GM13977 (cell line): ENCODE data around the gene MKLN1.
A peak's percentile ranks its signal among the peaks of the same experiment; 100 is the strongest.

ENCODE experiments used
- DNase-seq: peaks from one replicate; pipeline ENCODE4 v3.0.0; 2012; ENCODE audit warnings: low spot score
- in situ Hi-C: fragments of 300-500 bp; cut with MboI; formaldehyde crosslinking; loops from one replicate; pipeline ENCODE4 v1.12.0; 2022; ENCODE audit warnings: low sequenced_read_pairs, low pct_unique_long_range_greater_than_20kb, mixed read lengths, inconsistent platforms; ENCODE audit not compliant: unreplicated experiment
- TF ChIP-seq, protein P1 (sequence below): IDR thresholded peaks from 2 replicates; pipeline ENCODE4 v1.5.1; 2012; ENCODE audit warnings: mild to moderate bottlenecking, control low read depth; ENCODE audit not compliant: insufficient read depth; ENCODE audit errors: extremely low read depth, missing control alignments

Gene MKLN1

DNA sequence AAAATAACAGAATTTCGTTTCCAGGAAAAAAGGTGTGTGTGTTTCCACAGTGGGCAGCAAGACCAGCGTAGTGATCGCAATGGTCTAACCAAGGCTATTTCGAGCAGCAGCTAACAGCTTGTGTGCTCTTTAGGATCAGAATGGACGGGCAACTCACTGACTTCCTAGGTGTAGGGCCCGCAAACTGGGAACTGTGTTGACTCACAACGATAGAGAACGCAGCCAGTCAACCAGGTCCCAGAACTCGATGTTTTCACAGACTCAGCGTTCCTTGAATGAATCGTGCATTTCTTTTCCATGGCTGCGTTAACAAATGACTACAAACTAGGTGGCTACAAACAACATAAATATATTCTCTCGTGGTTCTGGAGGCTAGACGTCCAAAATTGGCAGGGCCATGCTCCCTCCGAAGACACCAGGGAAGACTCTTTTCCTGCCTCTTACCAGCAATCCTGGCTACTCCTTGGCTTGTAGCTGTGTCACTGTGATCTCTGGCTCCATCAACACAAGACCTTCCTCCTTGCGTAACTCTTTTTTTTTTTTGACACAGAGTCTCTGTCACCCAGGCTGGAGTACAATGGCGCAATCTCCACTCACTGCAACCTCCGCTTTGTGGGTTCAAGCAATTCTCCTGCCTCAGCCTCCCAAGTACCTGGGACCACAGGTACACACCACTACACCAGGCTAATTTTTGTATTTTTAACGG, 189.7 kb downstream of the MKLN1 start:
- in situ Hi-C loops, result no loop called here
- no peak for DNase-seq
- TF ChIP-seq, protein P1, sequence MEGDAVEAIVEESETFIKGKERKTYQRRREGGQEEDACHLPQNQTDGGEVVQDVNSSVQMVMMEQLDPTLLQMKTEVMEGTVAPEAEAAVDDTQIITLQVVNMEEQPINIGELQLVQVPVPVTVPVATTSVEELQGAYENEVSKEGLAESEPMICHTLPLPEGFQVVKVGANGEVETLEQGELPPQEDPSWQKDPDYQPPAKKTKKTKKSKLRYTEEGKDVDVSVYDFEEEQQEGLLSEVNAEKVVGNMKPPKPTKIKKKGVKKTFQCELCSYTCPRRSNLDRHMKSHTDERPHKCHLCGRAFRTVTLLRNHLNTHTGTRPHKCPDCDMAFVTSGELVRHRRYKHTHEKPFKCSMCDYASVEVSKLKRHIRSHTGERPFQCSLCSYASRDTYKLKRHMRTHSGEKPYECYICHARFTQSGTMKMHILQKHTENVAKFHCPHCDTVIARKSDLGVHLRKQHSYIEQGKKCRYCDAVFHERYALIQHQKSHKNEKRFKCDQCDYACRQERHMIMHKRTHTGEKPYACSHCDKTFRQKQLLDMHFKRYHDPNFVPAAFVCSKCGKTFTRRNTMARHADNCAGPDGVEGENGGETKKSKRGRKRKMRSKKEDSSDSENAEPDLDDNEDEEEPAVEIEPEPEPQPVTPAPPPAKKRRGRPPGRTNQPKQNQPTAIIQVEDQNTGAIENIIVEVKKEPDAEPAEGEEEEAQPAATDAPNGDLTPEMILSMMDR, result no peak

DNA sequence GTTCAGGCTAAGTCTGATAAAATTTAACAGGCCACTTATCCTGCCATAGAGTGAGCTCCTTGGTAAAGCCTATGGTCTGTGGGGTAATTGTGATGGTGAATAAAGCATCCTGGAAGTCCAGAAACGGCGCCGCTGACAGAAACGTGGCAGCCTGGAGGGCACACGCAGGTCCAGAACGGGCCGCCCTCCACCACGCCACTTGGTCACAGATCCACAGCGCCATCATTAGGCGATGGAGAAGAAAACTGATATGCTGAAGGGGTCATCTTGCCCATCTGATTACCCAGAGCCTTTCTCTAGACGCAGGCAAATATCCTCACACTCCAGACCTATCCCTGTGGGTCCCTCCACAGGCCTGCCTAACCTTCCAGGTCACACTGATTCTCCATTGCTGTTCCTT, 190.9 kb downstream of the MKLN1 start:
- in situ Hi-C loops, result no loop called here
- TF ChIP-seq, protein P1, result no peak
- no peak for DNase-seq

DNA sequence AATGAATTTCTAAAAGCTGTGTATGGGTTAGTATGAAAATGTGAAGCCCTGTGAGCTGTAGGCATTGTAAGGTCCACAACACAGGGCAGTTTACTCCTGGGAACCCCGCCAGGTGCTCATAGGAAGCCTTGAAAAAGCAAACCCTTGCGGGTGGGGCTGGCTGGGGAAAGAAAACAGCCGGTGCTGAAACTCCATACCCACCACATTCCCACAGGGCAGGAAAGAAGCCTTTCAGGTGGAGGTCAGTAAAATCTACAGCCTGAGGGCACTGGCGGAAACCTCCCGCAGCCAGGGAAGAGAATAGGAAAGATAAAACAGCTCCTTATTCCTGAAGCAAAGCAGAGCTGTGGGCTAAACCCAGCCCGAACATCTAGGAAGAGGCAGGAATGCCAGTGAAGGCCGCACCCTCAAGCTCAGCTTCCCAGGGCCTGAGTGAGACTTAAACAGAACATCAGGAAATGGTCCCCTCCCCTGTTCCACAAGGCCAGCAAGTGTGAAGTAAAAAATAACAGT, 194.0 kb downstream of the MKLN1 start:
- TF ChIP-seq, protein P1, result no peak
- in situ Hi-C loops, result no loop called here
- DNase-seq, result no peak

DNA sequence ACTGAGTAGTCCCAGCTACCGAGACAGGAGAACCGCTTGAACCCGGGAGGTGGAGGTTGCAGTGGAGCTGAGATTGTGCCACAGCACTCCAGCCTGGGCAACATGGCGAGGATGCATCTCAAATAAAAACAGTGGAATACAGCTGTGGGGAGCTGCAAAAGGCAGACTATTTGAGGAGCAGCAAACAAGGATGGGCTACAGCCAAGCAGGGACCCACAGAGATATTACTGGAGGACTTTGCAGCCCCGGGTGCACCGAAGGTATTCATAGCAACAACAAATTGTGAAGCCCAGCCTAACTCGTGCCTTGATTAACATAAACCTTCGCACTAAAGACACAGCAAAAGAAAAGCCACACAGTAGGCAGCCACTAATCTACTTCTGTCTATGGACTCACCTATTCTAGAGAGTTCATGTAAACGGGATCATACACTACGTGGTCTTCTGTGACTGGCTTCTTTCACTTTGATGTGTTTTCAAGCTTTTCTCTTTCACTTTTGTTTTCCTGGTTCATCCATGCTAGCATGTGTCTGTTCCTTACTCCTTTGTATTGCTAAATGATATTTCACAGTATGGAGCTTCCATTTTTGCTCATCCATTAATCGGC, 194.8 kb downstream of the MKLN1 start:
- TF ChIP-seq, protein P1, result no peak
- in situ Hi-C loops, result no loop called here
- DNase-seq, result peak; percentile 43

DNA sequence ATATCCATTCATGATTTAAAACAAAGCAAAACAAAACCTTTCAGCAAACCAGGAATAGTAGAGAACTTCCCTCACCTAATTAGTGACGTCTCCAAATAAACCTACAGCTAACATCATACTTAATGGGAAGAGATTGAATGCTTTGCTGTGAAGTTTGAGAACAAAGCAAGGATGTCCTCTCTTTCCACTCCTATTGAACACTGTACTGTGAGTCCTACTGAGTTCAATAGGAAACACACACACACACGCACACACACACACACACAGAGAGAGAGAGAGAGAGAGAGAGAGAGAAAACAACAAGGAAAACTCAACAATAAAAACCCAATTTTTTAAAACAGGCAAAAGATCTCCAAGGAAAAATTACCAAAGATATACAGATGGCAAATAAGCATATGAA, 196.4 kb downstream of the MKLN1 start:
- in situ Hi-C loops, result no loop called here
- no peak for DNase-seq
- TF ChIP-seq, protein P1, result no peak

DNA sequence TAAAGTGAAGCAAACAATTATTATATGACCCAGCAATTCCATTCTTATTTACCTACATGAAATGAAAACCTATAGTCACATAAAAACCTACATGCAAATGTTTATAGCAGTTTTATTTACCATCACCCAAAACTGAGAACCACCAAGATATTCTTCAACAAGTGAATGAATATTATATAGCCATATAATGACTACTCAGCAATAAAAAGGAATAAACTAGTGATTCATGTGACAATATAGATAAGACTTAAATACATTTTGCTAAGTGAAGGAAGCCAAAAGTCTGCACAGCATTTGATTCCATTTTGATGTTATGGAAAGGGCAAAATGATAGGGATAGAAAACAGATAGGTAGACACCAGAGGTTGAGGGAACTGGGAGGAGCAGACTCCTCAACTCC, 197.0 kb downstream of the MKLN1 start:
- in situ Hi-C loops, result no loop called here
- DNase-seq, result no peak
- TF ChIP-seq, protein P1, result no peak
